H9 (cell line): ENCODE measurements around the gene PI3. TPM values are rescaled to one million over a fixed set of nuclear protein-coding genes. Genes with fewer than 3 reads are reported as not detected.

ENCODE experiments used
- DNase-seq: peaks from one replicate; pipeline ENCODE4 v3.0.0-alpha.2; 2017
- H2AFZ ChIP-seq: one replicate; pipeline ENCODE4 v1.6.1; 2013; ENCODE audit warnings: mild to moderate bottlenecking, low read length, control low read depth, moderate library complexity
- H2AK5ac ChIP-seq: 2 replicates; pipeline ENCODE4 v1.6.1; 2013; ENCODE audit warnings: low read length, control low read depth, mixed read lengths; ENCODE audit not compliant: insufficient read length
- H2BK120ac ChIP-seq: one replicate; pipeline ENCODE4 v1.6.1; 2013; ENCODE audit warnings: low read depth, mild to moderate bottlenecking, low read length, control low read depth, inconsistent platforms; ENCODE audit not compliant: poor library complexity, severe bottlenecking
- H2BK12ac ChIP-seq: 2 replicates; pipeline ENCODE4 v1.6.1; 2013; ENCODE audit warnings: low read length, control low read depth, mixed read lengths, low read depth; ENCODE audit not compliant: insufficient read length
- H2BK15ac ChIP-seq: 2 replicates; pipeline ENCODE4 v1.6.1; 2013; ENCODE audit warnings: low read depth, low read length, control low read depth
- H2BK20ac ChIP-seq: one replicate; pipeline ENCODE4 v1.6.1; 2013; ENCODE audit warnings: low read depth, mild to moderate bottlenecking, low read length, control low read depth, inconsistent platforms; ENCODE audit not compliant: poor library complexity, severe bottlenecking
- H2BK5ac ChIP-seq: 2 replicates; pipeline ENCODE4 v1.6.1; 2013; ENCODE audit warnings: low read length, control low read depth, mixed read lengths; ENCODE audit not compliant: insufficient read length
- H3K14ac ChIP-seq: 2 replicates; pipeline ENCODE4 v1.6.1; 2013; ENCODE audit warnings: low read length, control low read depth; ENCODE audit not compliant: insufficient read depth
- H3K18ac ChIP-seq: 2 replicates; pipeline ENCODE4 v1.6.1; 2013; ENCODE audit warnings: low read depth, mild to moderate bottlenecking, mixed read lengths, low read length, control low read depth; ENCODE audit not compliant: insufficient read length
- H3K23ac ChIP-seq: 2 replicates; pipeline ENCODE4 v1.6.1; 2013; ENCODE audit warnings: low read length, control low read depth, mixed read lengths, low read depth; ENCODE audit not compliant: insufficient read length
- H3K23me2 ChIP-seq: 2 replicates; pipeline ENCODE4 v1.6.1; 2013; ENCODE audit warnings: low read depth, mild to moderate bottlenecking, mixed read lengths, low read length, control low read depth; ENCODE audit not compliant: insufficient read length, poor library complexity, severe bottlenecking
- H3K27ac ChIP-seq: 2 replicates; pipeline ENCODE4 v1.5.1; 2013; ENCODE audit warnings: low read length, control low read depth, mixed read lengths, low read depth; ENCODE audit not compliant: insufficient read length
- H3K27me3 ChIP-seq: 2 replicates; pipeline ENCODE4 v1.6.1; 2013; ENCODE audit warnings: low read length, control low read depth, inconsistent platforms; ENCODE audit not compliant: insufficient read depth
- H3K4ac ChIP-seq: 2 replicates; pipeline ENCODE4 v1.6.1; 2013; ENCODE audit warnings: low read depth, mild to moderate bottlenecking, control low read depth, inconsistent platforms, low read length, moderate library complexity
- H3K4me1 ChIP-seq: 2 replicates; pipeline ENCODE4 v1.6.1; 2013; ENCODE audit warnings: low read length, control low read depth, inconsistent platforms; ENCODE audit not compliant: insufficient read depth
- H3K4me2 ChIP-seq: 2 replicates; pipeline ENCODE4 v1.6.1; 2013; ENCODE audit warnings: low read length, control low read depth, mixed read lengths; ENCODE audit not compliant: insufficient read length, insufficient read depth
- H3K56ac ChIP-seq: 2 replicates; pipeline ENCODE4 v1.6.1; 2013; ENCODE audit warnings: low read depth, mild to moderate bottlenecking, mixed read lengths, low read length, control low read depth; ENCODE audit not compliant: insufficient read length
- H3K79me1 ChIP-seq: 2 replicates; pipeline ENCODE4 v1.6.1; 2013; ENCODE audit warnings: low read depth, mild to moderate bottlenecking, moderate library complexity, low read length, control low read depth, inconsistent platforms; ENCODE audit not compliant: insufficient read depth, poor library complexity, severe bottlenecking
- H3K79me2 ChIP-seq: 2 replicates; pipeline ENCODE4 v1.6.1; 2013; ENCODE audit warnings: low read length, control low read depth, inconsistent platforms; ENCODE audit not compliant: insufficient read depth
- H3K9ac ChIP-seq: 2 replicates; pipeline ENCODE4 v1.6.1; 2013; ENCODE audit warnings: low read length, control low read depth, mixed read lengths; ENCODE audit not compliant: insufficient read length; ENCODE audit errors: extremely low read depth
- H3K9me3 ChIP-seq: one replicate; pipeline ENCODE4 v1.6.1; 2013; ENCODE audit warnings: low read depth, low read length, inconsistent platforms; ENCODE audit not compliant: control insufficient read depth
- H3T11ph ChIP-seq: one replicate; pipeline ENCODE4 v1.6.1; 2013; ENCODE audit warnings: mild to moderate bottlenecking, low read length, control low read depth, inconsistent platforms
- H4K20me1 ChIP-seq: one replicate; pipeline ENCODE4 v1.6.1; 2013; ENCODE audit not compliant: control insufficient read depth, insufficient read length, insufficient read depth
- H4K5ac ChIP-seq: 2 replicates; pipeline ENCODE4 v1.6.1; 2013; ENCODE audit warnings: low read depth, mild to moderate bottlenecking, mixed read lengths, low read length, control low read depth; ENCODE audit not compliant: insufficient read length
- H4K8ac ChIP-seq: replicated peaks from 2 replicates; pipeline ENCODE4 v1.6.1; 2013; ENCODE audit warnings: low read length, control low read depth, mixed read lengths, low read depth; ENCODE audit not compliant: insufficient read length
- H4K91ac ChIP-seq: 2 replicates; pipeline ENCODE4 v1.6.1; 2013; ENCODE audit warnings: low read depth, mild to moderate bottlenecking, moderate library complexity, mixed read lengths, low read length, control low read depth; ENCODE audit not compliant: insufficient read length
- H3K27ac Mint-ChIP-seq, 3 experiments: 2 replicates in 2 of 3; 3 replicates in 1 of 3; pipeline ENCODE4 v1.8.0; 2020 to 2021; ENCODE audit warnings: mixed read lengths in 3 of 3, mild to moderate bottlenecking in 1 of 3, moderate library complexity in 1 of 3
- H3K27me3 Mint-ChIP-seq: 2 replicates; pipeline ENCODE4 v1.8.0; 2021; ENCODE audit warnings: low read depth, mild to moderate bottlenecking, moderate library complexity, mixed read lengths
- H3K36me3 Mint-ChIP-seq, 3 experiments: 2 replicates in 2 of 3; 3 replicates in 1 of 3; pipeline ENCODE4 v1.8.0; 2020 to 2021; ENCODE audit warnings: low read depth in 3 of 3, mixed read lengths in 3 of 3; ENCODE audit not compliant: insufficient read depth in 1 of 3
- H3K4me1 Mint-ChIP-seq, 2 experiments: 2 replicates each; pipeline ENCODE4 v1.8.0; 2020; ENCODE audit warnings: mixed read lengths in 2 of 2
- H3K4me3 Mint-ChIP-seq, 2 experiments: 2 replicates in 1 of 2; 3 replicates in 1 of 2; pipeline ENCODE4 v1.8.0; 2020 to 2021; ENCODE audit warnings: mild to moderate bottlenecking in 2 of 2, mixed read lengths in 2 of 2, moderate library complexity in 1 of 2
- H3K9me3 Mint-ChIP-seq, 2 experiments: 2 replicates in 1 of 2; 3 replicates in 1 of 2; pipeline ENCODE4 v1.8.0; 2020; ENCODE audit warnings: mild to moderate bottlenecking in 2 of 2, mixed read lengths in 2 of 2, moderate library complexity in 1 of 2
- CTCF ChIP-seq: fragments of 200-600 bp; sonication (generic); conservative IDR thresholded peaks from 3 replicates; pipeline ENCODE4 v1.8.0; 2021; ENCODE audit warnings: antibody characterized with exemption, mild to moderate bottlenecking
- WGBS: extraction: QIAGEN DNeasy Blood & Tissue Kit; methylation state at CpG from one replicate; pipeline ENCODE4 v1.1.7; 2013; ENCODE audit warnings: missing lambda C conversion rate, low lambda C conversion rate, mixed read lengths; ENCODE audit not compliant: insufficient read length; ENCODE audit errors: extremely low coverage; 5-methylcytosine and 5-hydroxymethylcytosine counted together
- total RNA-seq: library from RNA; stranded (reverse); gene quantifications from 2 replicates; pipeline ENCODE4 v1.2.1, GENCODE V29; 2021

Gene PI3
- total RNA-seq, 1 experiment from 2014 or later: not detected

GRCh38 chr20:45212836-45213235 is 38.1 kb downstream of the PI3 start:
- H3K79me1 ChIP-seq: no peaks in the 10 kb centered on the region
- no peak overlapping the region for H3K4ac ChIP-seq
- Mint-ChIP-seq H3K9me3 (no peaks in the 10 kb centered on the region; a peak in 1 of 5 replicates), H3K27me3 (peaks cover 23% of the 10 kb centered on the region), H3K4me1 (peaks cover 20 to 21% of the 10 kb centered on the region in 2 experiments), H3K4me3 (no peak overlapping the region), H3K36me3 (no peaks in the 10 kb centered on the region), H3K27ac (no peak overlapping the region)
- H3K4me1 ChIP-seq: peaks cover 4% of the 10 kb centered on the region; the same call in 1 of the 2 replicates
- H4K91ac ChIP-seq: no peak overlapping the region
- H2AK5ac ChIP-seq: no peak overlapping the region
- no peaks in the 10 kb centered on the region for H4K20me1 ChIP-seq
- H3K27me3 ChIP-seq: no peaks in the 10 kb centered on the region
- H3K18ac ChIP-seq: no peak overlapping the region
- no peaks in the 10 kb centered on the region for H3K23me2 ChIP-seq
- H3K79me2 ChIP-seq: no peaks in the 10 kb centered on the region
- H2BK15ac ChIP-seq: no peak overlapping the region
- H2BK12ac ChIP-seq: no peak overlapping the region
- no peak overlapping the region for H4K5ac ChIP-seq
- no peak overlapping the region for H2BK20ac ChIP-seq
- H2AFZ ChIP-seq: no peak overlapping the region
- H3K9me3 ChIP-seq: no peaks in the 10 kb centered on the region
- H3K4me2 ChIP-seq: no peak overlapping the region
- no peak overlapping the region for H2BK5ac ChIP-seq
- H3K23ac ChIP-seq: no peak overlapping the region
- no peak for DNase-seq
- H4K8ac ChIP-seq: no peak overlapping the region
- no peak overlapping the region for H3K9ac ChIP-seq
- no peak overlapping the region for H2BK120ac ChIP-seq
- TF ChIP-seq CTCF: no peak
- no peak overlapping the region for H3T11ph ChIP-seq
- no peak overlapping the region for H3K27ac ChIP-seq
- no peak overlapping the region for H3K56ac ChIP-seq
- no CpG with 5 or more reads among the region's 3 CpGs for WGBS
- H3K14ac ChIP-seq: no peak overlapping the region
